HepG2 (cell line): Measurements from ENCODE around the gene L1CAM. TPM values are rescaled to one million over a fixed set of nuclear protein-coding genes. Genes with fewer than 3 reads are reported as not detected.
A peak's percentile ranks its signal among the peaks of the same experiment; 100 is the strongest.

Experiments used
- AFF4 ChIP-seq: sonication (generic); formaldehyde crosslinking; IDR thresholded peaks from 2 replicates; pipeline ENCODE4 v1.4.0; 2020; ENCODE audit warnings: missing genetic modification reagents
- CEBPG ChIP-seq: IDR thresholded peaks from 2 replicates; pipeline ENCODE4 v1.6.1; 2016
- DDIT3 ChIP-seq: sonication (generic); formaldehyde crosslinking; IDR thresholded peaks from 2 replicates; pipeline ENCODE4 v1.4.0; 2020; ENCODE audit warnings: mild to moderate bottlenecking, missing genetic modification reagents
- FOXO1 ChIP-seq: sonication (generic); formaldehyde crosslinking; IDR thresholded peaks from 2 replicates; pipeline ENCODE4 v1.4.0; 2020; ENCODE audit warnings: missing genetic modification reagents
- GLI4 ChIP-seq: sonication (generic); formaldehyde crosslinking; IDR thresholded peaks from 2 replicates; pipeline ENCODE4 v1.5.1; 2020; ENCODE audit warnings: missing genetic modification reagents, mild to moderate bottlenecking, moderate library complexity, borderline replicate concordance
- HNRNPLL ChIP-seq: fragments of 200-400 bp; formaldehyde crosslinking; IDR thresholded peaks from 2 replicates; pipeline ENCODE4 v1.6.1; 2017; ENCODE audit warnings: mild to moderate bottlenecking, low read depth, low read length; ENCODE audit not compliant: poor library complexity, severe bottlenecking
- HOXA3 ChIP-seq: sonication (generic); formaldehyde crosslinking; IDR thresholded peaks from 2 replicates; pipeline ENCODE4 v1.5.0; 2020; ENCODE audit warnings: missing genetic modification reagents
- HOXA7 ChIP-seq: sonication (generic); formaldehyde crosslinking; IDR thresholded peaks from 2 replicates; pipeline ENCODE4 v1.8.1; 2022; ENCODE audit warnings: mild to moderate bottlenecking, missing genetic modification reagents, moderate library complexity
- NFATC3 ChIP-seq: sonication (generic); formaldehyde crosslinking; IDR thresholded peaks from 2 replicates; pipeline ENCODE4 v1.5.1; 2020; ENCODE audit warnings: mild to moderate bottlenecking, missing genetic modification reagents
- REST ChIP-seq, 2 experiments: IDR thresholded peaks; 2 replicates each; pipeline ENCODE4 v1.6.1; 2011 to 2012; ENCODE audit warnings: low read length in 2 of 2, borderline replicate concordance in 1 of 2, low read depth in 1 of 2, mild to moderate bottlenecking in 1 of 2, moderate library complexity in 1 of 2
- SMYD3 ChIP-seq: sonication (generic); formaldehyde crosslinking; IDR thresholded peaks from 2 replicates; pipeline ENCODE4 v1.8.1; 2023; ENCODE audit warnings: mild to moderate bottlenecking, missing genetic modification reagents
- STAG1 ChIP-seq: sonication (generic); formaldehyde crosslinking; IDR thresholded peaks from 2 replicates; pipeline ENCODE4 v1.4.0; 2020; ENCODE audit warnings: missing genetic modification reagents
- TCF12 ChIP-seq, 2 experiments: fragments of 450-650 bp in 1 of 2; sonication (generic) in 1 of 2; formaldehyde crosslinking in 1 of 2; IDR thresholded peaks; 2 replicates each; pipeline versions ENCODE4 v1.6.1 to v1.8.0; 2017 to 2022; ENCODE audit warnings: antibody characterized with exemption in 1 of 2, mild to moderate bottlenecking in 1 of 2, missing genetic modification reagents in 1 of 2, moderate library complexity in 1 of 2
- THAP8 ChIP-seq: sonication (generic); formaldehyde crosslinking; IDR thresholded peaks from 2 replicates; pipeline ENCODE4 v1.5.1; 2020; ENCODE audit warnings: missing genetic modification reagents, mild to moderate bottlenecking, borderline replicate concordance
- ZBTB20 ChIP-seq: sonication (generic); formaldehyde crosslinking; IDR thresholded peaks from 2 replicates; pipeline ENCODE4 v1.8.1; 2023; ENCODE audit warnings: missing genetic modification reagents, low read depth, mild to moderate bottlenecking, borderline replicate concordance
- ZNF512 ChIP-seq: sonication (generic); formaldehyde crosslinking; IDR thresholded peaks from 2 replicates; pipeline ENCODE4 v1.4.0; 2020; ENCODE audit warnings: mild to moderate bottlenecking, missing genetic modification reagents
- ZNF576 ChIP-seq: sonication (generic); formaldehyde crosslinking; IDR thresholded peaks from 2 replicates; pipeline ENCODE4 v1.4.0; 2020; ENCODE audit warnings: mild to moderate bottlenecking, missing genetic modification reagents
- polyA plus RNA-seq, 8 experiments: library from polyadenylated mRNA; depleted of rRNA in 3 of 8; stranded (reverse) in 7 of 8; unstranded in 1 of 8; fragments of >200 nt; fragmentation: Illumina TruSeq in 4 of 8; extraction: Trizol in 4 of 8; gene quantifications; 2 replicates each; pipeline versions ENCODE4 v1.2.1 to v1.2.3, GENCODE V29; 2011 to 2016; ENCODE audit warnings: low read depth in 4 of 8, missing spikeins in 1 of 8, mixed read lengths in 1 of 8; ENCODE audit not compliant: insufficient read depth in 1 of 8
- total RNA-seq, 5 experiments: library from RNA; depleted of rRNA; stranded (reverse); fragments of >200 nt; fragmentation: Illumina TruSeq; extraction: Trizol; gene quantifications; 2 replicates each; pipeline ENCODE4 v1.2.3, GENCODE V29; 2016; ENCODE audit warnings: low read depth in 1 of 5

The L1CAM gene
- total and polyA plus RNA-seq, 2 of the 13 experiments (the other 11 are each of a cell fraction or from before 2014, with no cell fraction given): 1.4 to 2.0 TPM

GRCh38 chrX:153926858-153927671 lies 41.1 kb upstream of the L1CAM start (continued):
- no peak for TF ChIP-seq AFF4 (CRISPR knock-in tag)
- TF ChIP-seq THAP8 (CRISPR knock-in tag): no peak
- no peak for TF ChIP-seq GLI4 (CRISPR knock-in tag)
- no peak for TF ChIP-seq ZNF512
- no peak for TF ChIP-seq ZNF576 (CRISPR knock-in tag)
- no peak for TF ChIP-seq HNRNPLL
- no peak for TF ChIP-seq NFATC3 (CRISPR knock-in tag)
- TF ChIP-seq CEBPG (CRISPR knock-in tag): no peak
- TF ChIP-seq SMYD3 (CRISPR knock-in tag): no peak
- no peak for TF ChIP-seq HOXA7 (CRISPR knock-in tag)
- TF ChIP-seq DDIT3 (CRISPR knock-in tag): no peak
- TF ChIP-seq FOXO1 (CRISPR knock-in tag): no peak
- peak; percentile 36; the same call in 1 of the 2 replicates for TF ChIP-seq HOXA3 (CRISPR knock-in tag)
- peak in 1 of 2 experiments; percentile 17; a peak in 1 of 4 replicates for TF ChIP-seq REST (IDR thresholded peaks at IDR 0.05; ENCODE audit: borderline replicate concordance in 1 of 2, low read depth in 1 of 2, low read length in 2 of 2)
- TF ChIP-seq TCF12 (IDR thresholded peaks at IDR 0.05): no peak
- TF ChIP-seq TCF12 (CRISPR knock-in tag; IDR thresholded peaks at IDR 0.05): no peak
- TF ChIP-seq STAG1: no peak
- no peak; the same call in 1 of the 2 replicates for TF ChIP-seq ZBTB20 (CRISPR knock-in tag)
